ENCODE data around the gene POLR1G.
"Not testable (repeated sequence)": the region's sequence is repeated elsewhere in the genome, so short reads cannot be mapped to it uniquely, and the experiment has no call there.

POLR1G gene

DNA sequence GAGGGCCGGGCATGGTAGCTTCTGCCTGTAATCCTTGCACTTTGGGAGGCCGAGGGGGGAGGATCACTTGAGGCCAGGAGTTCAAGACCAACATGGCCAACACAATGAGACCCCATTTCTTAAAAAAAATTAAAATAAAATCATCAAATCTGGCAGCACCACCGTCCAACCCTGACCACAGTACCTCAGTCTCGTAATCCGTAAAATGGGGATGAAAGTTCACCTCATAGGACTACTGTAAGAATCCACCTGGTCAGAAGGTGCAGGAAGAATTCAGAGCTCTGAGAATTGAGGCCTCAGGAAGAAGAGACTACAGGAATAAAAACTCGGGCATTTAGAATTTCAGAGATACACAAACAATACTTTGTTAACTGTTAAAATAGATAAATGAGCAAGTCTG lies 4.6 kb upstream of the POLR1G start:
- DNase-seq: no peak

DNA sequence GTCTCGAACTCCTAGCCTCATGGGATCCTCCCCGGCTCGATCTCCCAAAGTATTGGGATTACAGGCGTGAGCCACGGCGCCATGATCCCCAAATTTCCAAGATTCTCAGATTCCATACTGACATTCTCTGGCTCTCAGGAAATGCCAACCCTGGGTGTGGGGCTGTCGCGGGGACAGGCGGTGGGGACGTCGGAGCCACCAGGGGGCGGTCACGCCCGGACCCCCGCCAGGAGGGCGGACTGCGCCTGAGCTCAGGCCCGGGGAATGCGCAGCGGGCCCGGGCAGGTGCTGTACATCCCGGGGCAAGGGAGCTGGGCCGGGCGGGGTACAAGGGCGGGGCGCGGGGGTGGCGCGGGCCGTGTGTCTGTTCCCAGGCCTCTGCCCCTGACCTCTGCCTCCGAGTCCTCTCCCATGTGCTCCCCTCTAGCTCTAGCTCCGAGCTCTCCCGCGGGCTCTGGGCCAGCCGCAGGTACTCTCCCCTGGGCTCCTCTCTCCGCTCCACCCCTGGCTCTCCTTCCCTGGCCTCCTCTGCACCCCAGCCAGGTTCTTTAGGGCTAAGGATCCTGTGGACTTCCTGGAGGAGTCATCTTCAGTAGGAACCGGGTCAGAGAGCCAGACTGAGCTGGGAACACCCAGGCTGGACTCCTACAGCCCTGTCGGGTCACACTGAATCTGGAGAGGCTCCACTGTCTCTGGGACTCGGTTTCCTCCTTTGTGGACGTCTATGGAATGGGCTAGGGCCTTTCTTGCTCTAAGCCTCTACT lies 4.0 kb upstream of the POLR1G start:
- DNase-seq: no peak

DNA sequence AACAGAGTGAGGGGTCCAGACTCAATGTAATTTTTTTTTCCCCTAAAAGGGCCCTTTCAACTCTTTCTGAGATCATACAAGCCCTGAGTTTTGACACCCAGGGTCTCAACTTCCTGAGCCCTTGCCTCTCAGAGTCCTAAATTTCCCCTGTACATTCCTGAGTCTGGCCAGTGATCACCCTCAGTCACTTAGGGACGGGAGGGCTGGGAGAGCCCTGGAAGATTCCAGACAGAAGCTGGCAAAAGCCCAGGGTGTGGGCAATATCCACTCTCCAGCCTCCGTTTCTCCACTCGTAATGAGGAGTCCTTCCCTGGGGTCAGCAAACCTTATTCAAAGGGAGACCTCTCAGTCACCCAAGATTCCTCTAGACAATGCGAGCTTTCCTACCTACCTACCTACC lies 3.2 kb upstream of the POLR1G start:
- DNase-seq: no peak

DNA sequence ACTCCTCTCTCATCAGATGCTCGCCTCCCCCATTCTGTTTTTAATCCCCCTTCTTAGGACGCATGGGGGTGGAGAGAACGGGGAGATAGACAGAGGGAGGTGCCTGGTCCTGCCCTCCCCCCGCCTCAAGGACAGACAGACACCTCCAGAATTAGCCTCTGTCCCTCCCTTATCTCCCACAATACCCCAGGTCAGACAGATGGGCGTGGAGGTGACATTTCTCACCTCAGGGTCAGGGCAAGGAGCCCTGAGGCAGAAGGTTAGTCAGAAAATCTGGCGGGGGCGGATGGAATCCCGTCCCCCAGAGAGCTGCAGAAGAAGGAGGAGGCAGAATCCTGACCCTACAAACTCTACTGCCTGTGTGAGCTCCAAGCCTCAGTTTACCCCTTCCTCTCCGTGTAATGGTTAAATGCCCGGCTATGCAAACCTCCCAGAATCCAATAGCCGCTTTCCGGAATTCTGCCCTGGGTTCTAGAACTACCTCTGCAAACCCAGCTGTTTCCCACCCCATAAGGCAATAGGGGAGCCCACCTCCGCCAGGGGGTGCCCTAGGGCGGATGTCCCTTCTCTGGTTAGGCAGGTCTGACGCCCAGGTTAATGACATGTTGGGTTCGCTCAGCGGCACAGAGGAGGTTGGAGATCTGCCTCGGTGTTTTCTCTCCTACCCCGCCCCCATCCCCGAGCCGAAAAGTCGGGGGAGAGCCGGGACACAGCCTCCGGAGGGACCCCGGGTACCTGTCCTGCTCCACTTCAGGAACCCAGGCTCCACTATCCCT lies 2.5 kb upstream of the POLR1G start:
- peak; percentile 56 for DNase-seq

DNA sequence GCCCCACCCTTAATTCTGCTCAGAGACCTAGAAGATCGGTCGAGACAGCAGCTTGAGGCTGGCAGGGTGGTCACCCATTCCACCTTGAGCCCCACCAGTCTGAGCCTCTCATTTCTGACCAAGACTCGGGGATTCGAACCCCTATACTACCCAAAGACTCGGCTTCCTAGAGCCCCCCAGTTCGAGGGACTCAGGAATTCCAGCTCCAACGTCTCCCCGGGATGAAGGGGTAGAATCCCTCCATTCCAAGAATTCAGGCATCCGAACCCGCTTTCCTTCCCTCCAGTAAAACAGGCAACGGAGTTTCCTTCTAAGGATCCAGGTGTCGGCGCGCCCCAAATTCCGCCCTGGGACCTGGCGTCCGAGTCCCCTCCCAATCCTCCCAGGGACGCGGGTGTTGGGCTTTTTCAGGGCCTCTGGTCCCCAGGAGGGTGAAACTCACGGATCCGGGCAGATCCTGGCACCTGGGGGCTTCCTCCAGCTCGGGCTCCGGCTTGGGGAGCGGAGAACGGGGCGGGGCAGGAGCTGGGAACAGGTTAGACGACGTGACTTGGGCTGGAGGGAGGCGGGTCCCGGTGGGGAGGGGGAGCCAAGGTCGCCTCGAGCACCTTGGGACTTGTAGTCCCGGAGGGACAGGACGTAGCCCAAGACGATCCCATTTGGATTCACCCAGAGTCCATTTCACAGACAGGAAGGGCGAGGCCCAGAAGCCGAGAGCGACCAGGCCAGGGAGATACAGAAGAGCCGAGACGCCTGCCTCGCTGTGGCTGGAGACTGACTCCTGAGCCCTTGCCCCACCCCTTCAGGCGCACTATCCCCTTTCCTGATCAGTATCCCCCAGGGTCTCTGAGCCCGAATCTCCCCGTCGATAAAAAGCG lies 1.6 kb upstream of the POLR1G start, which contains the start of gene PPP1R13L:
TSS of gene PPP1R13L (minus strand) at position 513 of the 878 bp plus-strand sequence. CDS start 6,751 bp downstream, outside the sequence.
- DNase-seq: peak; percentile 83

DNA sequence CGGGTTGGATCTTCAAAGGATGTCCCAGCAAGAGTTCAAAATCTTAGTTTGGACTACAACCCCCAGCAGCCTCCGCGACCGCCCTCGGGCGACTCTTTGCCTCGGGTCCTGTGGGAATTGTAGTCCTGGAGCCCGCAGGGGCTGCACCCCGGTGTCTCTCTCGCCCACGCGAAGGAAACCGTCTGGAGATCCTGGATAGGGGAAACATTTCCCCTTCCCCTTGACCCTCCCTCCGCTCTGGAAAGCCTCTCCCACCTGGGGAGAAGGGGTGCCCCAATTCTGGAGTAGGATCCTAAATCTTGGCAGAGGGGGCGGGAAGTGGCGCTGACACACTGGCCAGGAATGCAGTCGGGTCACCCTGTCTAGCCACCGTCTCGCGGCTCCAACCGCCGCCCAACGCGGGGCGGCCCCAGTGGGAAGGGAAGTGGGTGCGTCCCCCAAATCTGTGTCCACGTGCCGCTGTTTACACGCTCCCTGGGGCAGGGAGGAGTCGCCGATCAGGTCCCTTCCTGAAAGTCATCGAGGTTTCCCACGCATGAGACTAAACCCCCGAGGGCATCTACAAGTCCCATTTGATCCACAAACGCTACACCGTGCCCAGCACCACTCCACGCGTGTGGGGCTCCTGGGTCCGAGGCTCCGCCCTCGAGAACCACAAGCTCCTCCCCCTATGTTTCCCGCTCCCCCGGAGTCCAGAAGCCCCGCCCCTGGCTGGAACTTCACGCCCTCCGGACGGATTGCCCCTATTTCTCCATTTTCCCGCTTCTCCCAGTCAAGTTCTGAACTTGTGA lies 814 bp upstream of the POLR1G start:
- peak; percentile 78 for DNase-seq

DNA sequence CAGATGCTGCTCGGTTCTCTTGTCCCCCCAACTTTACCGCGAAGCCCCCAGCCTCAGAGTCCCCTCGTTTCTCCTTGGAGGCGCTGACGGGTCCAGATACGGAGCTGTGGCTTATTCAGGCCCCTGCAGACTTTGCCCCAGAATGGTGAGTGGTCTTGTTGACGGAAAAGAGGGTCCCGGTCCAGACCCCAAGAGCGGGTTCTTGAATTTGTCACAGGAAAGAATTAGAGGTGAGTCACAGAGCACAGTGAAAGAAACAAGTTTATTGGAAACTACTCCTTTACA lies 589 bp downstream of the POLR1G start:
- DNase-seq: no peak

DNA sequence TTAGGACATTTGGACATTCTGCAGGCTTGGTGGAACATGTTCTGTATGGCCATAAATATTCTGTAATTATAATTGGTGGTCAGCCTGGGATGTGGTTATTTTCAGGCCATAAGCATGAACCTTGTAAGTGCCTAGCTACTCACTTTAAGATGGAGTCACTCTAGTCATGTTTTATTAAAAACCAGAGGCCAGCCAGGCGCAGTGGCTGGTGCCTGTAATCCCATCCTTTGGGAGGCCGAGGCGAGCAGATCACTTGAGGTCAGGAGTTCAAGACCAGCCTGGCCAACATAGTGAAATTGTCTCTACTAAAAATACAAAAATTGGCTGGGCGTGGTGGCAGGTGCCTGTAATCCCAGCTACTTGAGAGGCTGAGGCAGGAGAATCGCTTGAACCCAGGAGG lies 1.1 kb downstream of the POLR1G start:
- DNase-seq: not testable (repeated sequence)

DNA sequence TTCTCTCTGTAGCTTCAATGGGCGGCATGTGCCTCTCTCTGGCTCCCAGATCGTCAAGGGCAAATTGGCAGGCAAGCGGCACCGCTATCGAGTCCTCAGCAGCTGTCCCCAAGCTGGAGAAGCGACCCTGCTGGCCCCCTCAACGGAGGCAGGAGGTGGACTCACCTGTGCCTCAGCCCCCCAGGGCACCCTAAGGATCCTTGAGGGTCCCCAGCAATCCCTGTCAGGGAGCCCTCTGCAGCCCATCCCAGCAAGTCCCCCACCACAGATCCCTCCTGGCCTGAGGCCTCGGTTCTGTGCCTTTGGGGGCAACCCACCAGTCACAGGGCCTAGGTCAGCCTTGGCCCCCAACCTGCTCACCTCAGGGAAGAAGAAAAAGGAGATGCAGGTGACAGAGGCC lies 1.7 kb downstream of the POLR1G start:
- no peak for DNase-seq

DNA sequence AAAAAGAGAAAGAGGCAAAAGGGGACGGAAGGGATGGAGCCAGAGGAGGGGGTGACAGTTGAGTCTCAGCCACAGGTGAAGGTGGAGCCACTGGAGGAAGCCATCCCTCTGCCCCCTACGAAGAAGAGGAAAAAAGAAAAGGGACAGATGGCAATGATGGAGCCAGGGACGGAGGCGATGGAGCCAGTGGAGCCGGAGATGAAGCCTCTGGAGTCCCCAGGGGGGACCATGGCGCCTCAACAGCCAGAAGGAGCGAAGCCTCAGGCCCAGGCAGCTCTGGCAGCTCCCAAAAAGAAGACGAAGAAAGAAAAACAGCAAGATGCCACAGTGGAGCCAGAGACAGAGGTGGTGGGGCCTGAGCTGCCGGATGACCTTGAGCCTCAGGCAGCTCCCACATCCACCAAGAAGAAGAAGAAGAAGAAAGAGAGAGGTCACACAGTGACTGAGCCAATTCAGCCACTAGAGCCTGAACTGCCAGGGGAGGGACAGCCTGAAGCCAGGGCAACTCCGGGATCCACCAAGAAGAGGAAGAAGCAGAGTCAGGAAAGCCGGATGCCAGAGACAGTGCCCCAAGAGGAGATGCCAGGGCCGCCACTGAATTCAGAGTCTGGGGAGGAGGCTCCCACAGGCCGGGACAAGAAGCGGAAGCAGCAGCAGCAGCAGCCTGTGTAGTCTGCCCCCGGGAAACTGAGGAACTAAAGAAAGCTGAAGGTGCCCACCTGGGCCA lies 2.5 kb downstream of the POLR1G start:
- DNase-seq: no peak

DNA sequence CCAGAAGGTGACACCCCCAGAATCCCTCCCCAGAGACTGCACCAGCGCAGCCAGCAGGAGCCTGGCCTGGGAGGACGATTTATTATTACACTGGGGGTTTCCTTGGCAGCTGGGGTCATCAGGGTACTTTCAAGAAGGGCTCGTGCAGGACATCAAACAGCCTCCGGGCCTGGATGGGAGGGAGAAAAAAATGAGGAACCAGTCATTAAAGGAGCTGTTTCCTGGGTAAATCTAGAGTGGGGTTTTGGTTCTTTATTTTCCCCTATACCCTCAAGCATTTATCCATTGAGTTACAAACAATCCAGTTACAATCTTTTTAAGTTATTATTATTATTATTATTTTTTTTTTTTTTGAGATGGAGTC lies 3.1 kb downstream of the POLR1G start:
- no peak for DNase-seq

DNA sequence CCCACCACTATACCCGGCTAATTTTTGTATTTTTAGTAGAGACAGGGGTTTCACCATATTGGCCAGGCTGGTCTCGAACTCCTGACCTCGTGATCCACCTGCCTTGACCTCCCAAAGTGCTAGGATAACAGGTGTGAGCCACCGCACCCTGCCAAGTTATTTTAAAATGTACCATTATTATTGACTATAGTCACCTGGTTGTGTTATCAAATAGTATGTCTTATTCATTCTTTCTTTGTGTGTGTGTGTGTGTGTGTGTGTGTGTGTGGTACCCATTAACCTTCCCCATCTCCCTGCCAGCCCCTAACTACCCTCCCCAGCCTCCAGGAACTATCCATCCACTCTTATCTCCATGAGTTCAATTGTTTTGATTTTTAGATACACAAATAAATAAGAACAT lies 3.9 kb downstream of the POLR1G start:
- not testable (repeated sequence) for DNase-seq

DNA sequence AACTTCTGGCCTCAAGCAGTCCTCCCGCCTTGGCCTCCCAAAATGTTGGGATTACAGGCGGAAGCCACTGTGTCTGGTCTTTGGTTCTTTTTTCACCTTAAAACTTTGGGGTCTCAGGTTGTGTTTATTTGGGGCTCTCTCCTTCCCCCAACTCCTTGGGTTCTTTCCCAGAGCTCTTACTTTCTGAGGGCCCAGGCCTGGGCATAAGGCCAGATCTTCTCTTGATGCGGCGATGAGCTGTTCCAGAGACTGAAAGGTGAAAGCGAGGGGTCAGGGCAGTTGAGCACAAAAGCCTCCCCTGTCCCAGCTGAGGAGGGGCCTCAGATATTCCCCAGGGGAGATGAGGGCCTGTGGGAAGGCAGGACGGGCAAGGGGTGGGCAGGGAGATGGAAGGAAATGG lies 7.1 kb downstream of the POLR1G start:
- no peak for DNase-seq

DNA sequence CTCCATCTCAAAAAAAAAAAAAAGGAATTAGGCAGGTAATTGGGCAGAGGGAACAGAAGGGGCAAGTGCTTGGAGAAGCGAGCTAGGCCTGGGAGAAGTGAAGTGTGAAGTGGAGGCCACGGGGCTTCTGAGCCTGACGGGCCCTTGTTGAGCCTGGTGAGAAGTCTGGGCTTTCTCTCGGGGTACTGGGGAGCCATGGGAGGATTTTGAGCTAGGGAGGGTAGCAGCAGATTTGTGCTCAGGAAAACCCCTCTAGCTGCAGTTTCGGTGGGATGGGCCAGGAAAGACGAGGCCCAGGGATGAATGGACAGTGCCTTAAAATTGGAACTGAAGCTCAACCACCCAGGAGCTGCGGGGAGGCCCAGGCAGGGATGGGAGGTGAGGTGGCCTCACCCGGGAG lies 8.0 kb downstream of the POLR1G start:
- no peak for DNase-seq

DNA sequence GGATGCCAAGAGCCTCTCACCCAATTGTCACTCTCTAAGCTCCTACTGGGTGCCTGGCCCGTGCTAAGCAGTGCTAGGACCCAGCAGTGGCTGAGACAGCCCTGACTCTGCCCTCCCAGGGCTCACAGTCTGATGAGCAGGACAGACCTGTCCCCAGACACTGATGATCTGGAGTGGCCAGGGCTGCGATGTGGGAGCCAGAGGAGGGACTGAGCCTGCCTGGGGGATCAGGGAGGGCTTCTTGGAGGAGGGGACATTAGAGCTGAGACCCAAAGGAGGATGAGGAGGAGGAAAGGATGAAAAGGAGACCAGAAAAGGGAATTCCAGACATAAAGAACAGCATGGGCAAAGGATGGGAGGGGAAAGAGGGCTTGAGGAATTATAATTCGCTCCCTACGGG lies 10.7 kb downstream of the POLR1G start:
- DNase-seq: no peak

DNA sequence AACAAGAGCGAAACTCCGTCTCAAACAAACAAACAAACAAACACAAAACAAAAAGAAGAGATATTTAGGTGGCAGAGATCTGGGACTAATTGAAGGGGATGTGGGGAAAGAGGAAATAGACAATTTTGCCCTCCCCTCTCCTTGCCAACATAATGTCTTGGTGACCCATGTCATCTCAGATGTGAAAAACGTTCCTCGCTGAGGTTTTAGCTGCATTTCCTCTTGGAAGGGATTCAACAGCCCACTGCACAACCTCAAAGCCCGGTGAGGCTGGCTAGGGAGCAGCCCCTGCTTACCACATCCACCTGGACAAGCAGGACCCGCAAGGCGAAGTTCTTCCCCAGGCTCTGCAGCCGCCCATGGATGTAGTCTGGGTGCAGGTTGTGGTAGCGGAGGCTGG lies 12.4 kb downstream of the POLR1G start:
- no peak for DNase-seq

DNA sequence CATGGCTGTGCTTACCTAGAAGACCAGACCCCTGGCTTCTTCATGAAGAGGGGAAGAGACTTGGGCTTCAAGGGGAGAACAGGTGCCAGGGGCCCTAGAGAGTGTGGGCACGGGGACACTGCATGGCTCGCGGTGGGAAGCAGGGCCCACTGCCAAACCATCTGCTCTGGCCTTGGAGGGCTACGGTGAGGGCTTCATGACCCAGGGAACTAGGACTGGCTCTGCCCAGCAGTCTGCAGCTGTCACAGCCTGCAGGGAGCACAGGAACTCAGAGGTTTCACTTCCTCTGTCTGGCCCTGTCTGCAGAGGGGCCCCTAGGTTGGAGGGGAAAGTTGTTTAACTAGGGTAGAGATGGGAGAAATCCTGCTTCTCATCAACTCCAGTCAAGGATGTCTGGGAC lies 13.0 kb downstream of the POLR1G start:
- DNase-seq: no peak

DNA sequence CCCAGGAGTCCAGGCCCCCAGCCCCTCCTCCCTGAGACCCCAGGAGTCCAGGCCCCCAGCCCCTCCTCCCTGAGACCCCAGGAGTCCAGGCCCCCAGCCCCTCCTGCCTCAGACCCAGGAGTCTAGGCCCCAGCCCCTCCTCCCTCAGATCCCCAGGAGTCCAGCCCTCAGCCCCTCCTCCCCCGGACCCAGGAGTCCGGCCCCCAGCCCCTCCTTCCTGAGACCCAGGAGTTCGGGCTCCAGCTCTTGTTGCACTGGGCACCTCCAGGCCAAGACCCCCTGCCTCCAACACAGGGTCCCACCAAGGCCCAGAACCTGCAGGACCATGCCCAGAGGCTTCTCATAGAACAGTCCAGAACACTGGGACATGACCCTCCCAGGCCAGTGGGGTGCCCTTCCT lies 13.5 kb downstream of the POLR1G start:
- DNase-seq: no peak

DNA sequence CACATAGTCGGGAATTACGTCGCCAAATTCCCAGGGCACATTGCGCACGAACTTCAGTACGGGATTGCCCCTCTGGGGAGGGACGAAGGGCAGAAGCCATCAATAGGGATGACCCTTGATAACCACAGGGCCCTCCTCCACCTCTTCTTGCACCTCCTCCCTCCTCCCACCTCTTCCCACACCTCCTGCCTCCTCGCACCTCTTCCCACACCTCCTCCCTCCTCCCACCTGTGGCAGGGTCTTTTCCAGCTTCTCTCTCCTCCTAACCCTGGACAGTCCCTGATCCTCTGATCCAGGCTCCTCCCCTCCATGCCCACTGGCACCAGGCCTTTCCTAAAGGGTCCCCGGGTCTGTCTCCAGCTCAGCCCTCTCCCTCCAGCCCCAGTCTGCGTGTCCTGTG lies 13.9 kb downstream of the POLR1G start:
- DNase-seq: no peak

DNA sequence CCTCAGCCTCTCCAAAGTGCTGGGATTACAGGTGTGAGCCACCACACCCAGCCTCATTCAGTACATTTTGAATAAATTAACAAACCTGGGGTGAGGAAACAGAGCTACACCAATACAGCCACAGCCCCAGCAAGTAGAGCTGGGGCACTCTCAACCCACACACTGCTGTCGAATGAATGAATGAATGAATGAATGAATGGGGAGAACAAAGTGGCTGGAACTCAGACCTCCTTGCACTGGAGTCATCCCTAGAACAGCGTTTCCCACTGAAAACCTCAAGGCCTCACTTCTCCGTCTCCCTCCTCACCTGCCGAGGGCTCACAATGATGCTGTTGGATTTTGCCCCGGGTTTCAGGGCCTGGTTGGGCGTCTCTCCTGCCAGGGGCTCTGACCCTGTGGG lies 14.4 kb downstream of the POLR1G start:
- no peak for DNase-seq

DNA sequence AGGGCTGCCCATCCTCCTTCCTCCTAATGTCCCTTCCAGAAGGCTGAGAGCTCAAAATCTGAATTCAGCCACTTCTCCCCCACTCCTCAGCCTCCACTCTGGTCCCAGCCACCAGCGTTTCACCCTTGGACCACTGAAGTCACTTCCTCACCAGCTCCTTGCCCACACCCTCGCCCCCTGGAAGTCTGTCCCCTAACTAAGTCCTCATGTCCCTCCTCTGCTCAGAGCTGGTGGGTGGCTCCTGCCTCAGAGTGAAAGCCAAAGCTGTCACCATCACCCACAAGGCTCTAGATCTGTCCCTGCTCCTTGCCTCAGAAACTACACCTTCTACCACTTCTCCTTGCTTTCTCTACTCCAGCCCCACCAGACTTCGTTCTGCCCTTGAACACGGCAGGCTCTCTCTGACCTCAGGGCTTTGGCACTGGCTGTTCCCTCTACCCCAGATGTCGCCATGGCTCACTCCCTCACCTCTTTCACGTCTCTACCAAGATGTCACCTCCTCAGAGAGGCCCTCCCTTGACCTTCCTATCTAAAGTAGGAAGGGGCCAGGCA lies 15.6 kb downstream of the POLR1G start:
- no peak for DNase-seq

DNA sequence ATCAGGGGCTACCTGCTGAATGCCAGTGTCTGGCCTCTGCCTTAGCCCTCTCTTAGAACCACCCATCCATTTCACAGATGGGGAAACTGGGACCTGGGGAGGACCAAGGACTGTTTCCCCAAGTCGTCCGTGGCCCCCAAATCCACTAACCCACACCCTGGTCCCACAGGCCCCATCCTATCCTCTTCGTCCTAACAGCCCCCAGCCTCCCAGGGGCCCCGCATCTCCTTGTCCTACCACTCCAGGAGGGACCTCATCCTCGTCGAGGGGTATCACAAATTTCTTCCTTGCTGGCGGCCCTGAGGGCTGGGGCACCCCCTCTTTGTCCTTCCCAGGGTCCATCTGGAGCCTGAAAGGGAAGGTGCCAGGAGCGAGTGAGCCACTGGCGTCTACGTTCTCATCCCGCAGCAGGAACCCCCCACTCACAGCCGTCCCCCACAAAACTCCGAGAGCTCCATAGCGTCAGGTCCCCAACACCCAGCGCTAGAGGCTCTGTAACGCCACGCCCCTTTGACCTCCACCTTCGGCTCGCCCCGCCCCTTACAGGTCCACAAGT lies 16.7 kb downstream of the POLR1G start:
- DNase-seq: no peak
